ENCODE data around the gene KCNJ3.

The KCNJ3 gene

GRCh38 chr2:154771664-154772284 lies 73.3 kb downstream of the KCNJ3 start:
- H3K4me3 ChIP-seq (ENCODE audit: low read length in 2 of 2), result no peak overlapping the region
- H3K36me3 ChIP-seq (replicated peaks in 1 of 2; ENCODE audit: control insufficient read depth in 2 of 2, insufficient read depth in 2 of 2, low read length in 2 of 2), result no peaks in the 10 kb centered on the region
- H2BK120ac ChIP-seq (ENCODE audit: low read depth, low read length), result no peak overlapping the region
- no peak overlapping the region for H3K27ac ChIP-seq (replicated peaks; ENCODE audit: low read length)
- H3K18ac ChIP-seq (ENCODE audit: low read length), result no peak overlapping the region
- DNase-seq (ENCODE audit: low spot score), result no peak
- H2AFZ ChIP-seq (ENCODE audit: low read length), result no peak overlapping the region
- H3K4me1 ChIP-seq (ENCODE audit: control insufficient read depth in 2 of 2, insufficient read depth in 1 of 2, low read depth in 1 of 2, low read length in 2 of 2), result no peaks in the 10 kb centered on the region
- H2BK15ac ChIP-seq (ENCODE audit: low read length), result no peak overlapping the region
- no peak overlapping the region for H3K14ac ChIP-seq (ENCODE audit: low read length)
- no peak overlapping the region for H3K4ac ChIP-seq (ENCODE audit: low read length)
- no peak overlapping the region for H4K91ac ChIP-seq (ENCODE audit: low read depth, low read length, poor library complexity)
- H3K4me2 ChIP-seq (ENCODE audit: insufficient read depth, low read length, poor library complexity, severe bottlenecking), result no peak overlapping the region
- no peaks in the 10 kb centered on the region for H3K27me3 ChIP-seq (ENCODE audit: control insufficient read depth in 3 of 3, insufficient read depth in 3 of 3, low read depth in 1 of 3, low read length in 3 of 3)
- no peak overlapping the region for H2BK12ac ChIP-seq (ENCODE audit: low read length)
- H3K23ac ChIP-seq (ENCODE audit: low read depth, low read length, poor library complexity), result no peak overlapping the region
- H3K79me1 ChIP-seq (ENCODE audit: low read depth, low read length), result no peaks in the 10 kb centered on the region
- no CpG with 5 or more reads among the region's 4 CpGs for WGBS, 2 donors (ENCODE audit: extremely low coverage in 2 of 2, insufficient read length in 2 of 2, insufficient replicate concordance in 1 of 2)
- no peak overlapping the region for H2BK5ac ChIP-seq (ENCODE audit: low read length)
- no peaks in the 10 kb centered on the region for H3K9me3 ChIP-seq (replicated peaks in 1 of 2; ENCODE audit: control insufficient read depth in 2 of 2, insufficient read depth in 1 of 2, low read depth in 1 of 2, low read length in 2 of 2)
- H2AK5ac ChIP-seq (ENCODE audit: low read depth, low read length), result no peak overlapping the region
- H3K9ac ChIP-seq (ENCODE audit: low read depth, low read length, poor library complexity), result no peak overlapping the region
- H4K8ac ChIP-seq (ENCODE audit: low read depth, low read length), result no peak overlapping the region

DNA sequence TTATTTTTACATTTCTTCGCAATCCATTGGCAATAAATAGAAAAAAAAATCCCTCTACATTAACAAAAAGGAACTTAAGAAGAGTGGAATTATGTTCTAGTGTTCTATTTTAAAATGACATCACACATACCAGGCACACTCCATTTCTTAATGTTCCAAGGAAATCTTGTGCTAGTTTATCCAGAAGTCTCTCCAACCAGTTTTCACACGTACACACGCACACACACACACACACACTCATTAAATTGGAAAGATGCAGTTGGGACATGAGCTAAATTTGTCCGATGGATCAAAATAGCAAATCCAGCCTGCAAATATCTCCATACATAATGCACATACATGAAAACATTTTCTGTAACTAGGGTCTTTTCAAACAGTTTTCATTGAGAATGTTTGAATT lies 78.3 kb downstream of the KCNJ3 start:
- no peak overlapping the region for H2AK5ac ChIP-seq (ENCODE audit: low read depth, low read length)
- H2BK12ac ChIP-seq (ENCODE audit: low read length), result no peak overlapping the region
- no peak overlapping the region for H3K4me3 ChIP-seq (ENCODE audit: low read length in 2 of 2)
- H3K4me1 ChIP-seq (ENCODE audit: control insufficient read depth in 2 of 2, insufficient read depth in 1 of 2, low read depth in 1 of 2, low read length in 2 of 2), result no peaks in the 10 kb centered on the region
- no peak overlapping the region for H4K91ac ChIP-seq (ENCODE audit: low read depth, low read length, poor library complexity)
- H3K79me1 ChIP-seq (ENCODE audit: low read depth, low read length), result no peaks in the 10 kb centered on the region
- H2AFZ ChIP-seq (ENCODE audit: low read length), result no peak overlapping the region
- no peaks in the 10 kb centered on the region for H3K9me3 ChIP-seq (replicated peaks in 1 of 2; ENCODE audit: control insufficient read depth in 2 of 2, insufficient read depth in 1 of 2, low read depth in 1 of 2, low read length in 2 of 2)
- no peak overlapping the region for H3K14ac ChIP-seq (ENCODE audit: low read length)
- H2BK5ac ChIP-seq (ENCODE audit: low read length), result no peak overlapping the region
- H3K36me3 ChIP-seq (replicated peaks in 1 of 2; ENCODE audit: control insufficient read depth in 2 of 2, insufficient read depth in 2 of 2, low read length in 2 of 2), result no peaks in the 10 kb centered on the region
- H3K27me3 ChIP-seq (ENCODE audit: control insufficient read depth in 3 of 3, insufficient read depth in 3 of 3, low read depth in 1 of 3, low read length in 3 of 3), result no peaks in the 10 kb centered on the region
- no peak overlapping the region for H3K4ac ChIP-seq (ENCODE audit: low read length)
- WGBS, 2 donors (ENCODE audit: extremely low coverage in 2 of 2, insufficient read length in 2 of 2, insufficient replicate concordance in 1 of 2), result no CpG with 5 or more reads among the region's 4 CpGs
- H2BK15ac ChIP-seq (ENCODE audit: low read length), result no peak overlapping the region
- no peak overlapping the region for H3K23ac ChIP-seq (ENCODE audit: low read depth, low read length, poor library complexity)
- no peak overlapping the region for H4K8ac ChIP-seq (ENCODE audit: low read depth, low read length)
- H3K27ac ChIP-seq (replicated peaks; ENCODE audit: low read length), result no peak overlapping the region
- DNase-seq (ENCODE audit: low spot score), result no peak
- no peak overlapping the region for H3K9ac ChIP-seq (ENCODE audit: low read depth, low read length, poor library complexity)
- H2BK120ac ChIP-seq (ENCODE audit: low read depth, low read length), result no peak overlapping the region
- H3K4me2 ChIP-seq (ENCODE audit: insufficient read depth, low read length, poor library complexity, severe bottlenecking), result no peak overlapping the region
- no peak overlapping the region for H3K18ac ChIP-seq (ENCODE audit: low read length)

GRCh38 chr2:154794406-154794805 lies 95.9 kb downstream of the KCNJ3 start:
- H3K27me3 ChIP-seq (ENCODE audit: control insufficient read depth in 3 of 3, insufficient read depth in 3 of 3, low read depth in 1 of 3, low read length in 3 of 3), result no peaks in the 10 kb centered on the region
- H2AK5ac ChIP-seq (ENCODE audit: low read depth, low read length), result no peak overlapping the region
- no peak overlapping the region for H3K18ac ChIP-seq (ENCODE audit: low read length)
- no peak overlapping the region for H2BK5ac ChIP-seq (ENCODE audit: low read length)
- DNase-seq (ENCODE audit: low spot score), result no peak
- H3K4ac ChIP-seq (ENCODE audit: low read length), result no peak overlapping the region
- no peak overlapping the region for H3K9ac ChIP-seq (ENCODE audit: low read depth, low read length, poor library complexity)
- no peak overlapping the region for H4K91ac ChIP-seq (ENCODE audit: low read depth, low read length, poor library complexity)
- H2AFZ ChIP-seq (ENCODE audit: low read length), result no peak overlapping the region
- peaks cover 0 to 2% of the 10 kb centered on the region in 2 donors for H3K9me3 ChIP-seq (replicated peaks in 1 of 2; ENCODE audit: control insufficient read depth in 2 of 2, insufficient read depth in 1 of 2, low read depth in 1 of 2, low read length in 2 of 2)
- no peak overlapping the region for H4K8ac ChIP-seq (ENCODE audit: low read depth, low read length)
- no peak overlapping the region for H3K14ac ChIP-seq (ENCODE audit: low read length)
- peaks cover 0 to 2% of the 10 kb centered on the region in 2 donors for H3K4me1 ChIP-seq (ENCODE audit: control insufficient read depth in 2 of 2, insufficient read depth in 1 of 2, low read depth in 1 of 2, low read length in 2 of 2)
- WGBS, 2 donors (ENCODE audit: extremely low coverage in 2 of 2, insufficient read length in 2 of 2, insufficient replicate concordance in 1 of 2), result no CpG with 5 or more reads among the region's 1 CpG
- no peak overlapping the region for H3K4me2 ChIP-seq (ENCODE audit: insufficient read depth, low read length, poor library complexity, severe bottlenecking)
- H3K27ac ChIP-seq (replicated peaks; ENCODE audit: low read length), result no peak overlapping the region
- H3K36me3 ChIP-seq (replicated peaks in 1 of 2; ENCODE audit: control insufficient read depth in 2 of 2, insufficient read depth in 2 of 2, low read length in 2 of 2), result no peaks in the 10 kb centered on the region
- H3K79me1 ChIP-seq (ENCODE audit: low read depth, low read length), result no peaks in the 10 kb centered on the region
- no peak overlapping the region for H3K4me3 ChIP-seq (ENCODE audit: low read length in 2 of 2)
- no peak overlapping the region for H2BK15ac ChIP-seq (ENCODE audit: low read length)
- no peak overlapping the region for H3K23ac ChIP-seq (ENCODE audit: low read depth, low read length, poor library complexity)
- no peak overlapping the region for H2BK12ac ChIP-seq (ENCODE audit: low read length)
- no peak overlapping the region for H2BK120ac ChIP-seq (ENCODE audit: low read depth, low read length)

- Histone ChIP-seq H3K18ac (ENCODE audit: low read length) (no peak overlapping the region), H3K79me1 (ENCODE audit: low read depth, low read length) (no peaks in the 10 kb centered on the region), H2BK5ac (ENCODE audit: low read length) (no peak overlapping the region), H3K36me3 (replicated peaks in 1 of 2; ENCODE audit: control insufficient read depth in 2 of 2, insufficient read depth in 2 of 2, low read length in 2 of 2) (no peaks in the 10 kb centered on the region), H3K23ac (ENCODE audit: low read depth, low read length, poor library complexity) (no peak overlapping the region), H2BK120ac (ENCODE audit: low read depth, low read length) (no peak overlapping the region), H4K91ac (ENCODE audit: low read depth, low read length, poor library complexity) (no peak overlapping the region), H2AK5ac (ENCODE audit: low read depth, low read length) (no peak overlapping the region), H4K8ac (ENCODE audit: low read depth, low read length) (no peak overlapping the region), H3K27ac (replicated peaks; ENCODE audit: low read length) (no peak overlapping the region), H3K4me3 (ENCODE audit: low read length in 2 of 2) (no peak overlapping the region), H3K4me2 (ENCODE audit: insufficient read depth, low read length, poor library complexity, severe bottlenecking) (no peak overlapping the region), H2BK15ac (ENCODE audit: low read length) (no peak overlapping the region), H2AFZ (ENCODE audit: low read length) (no peak overlapping the region), H3K14ac (ENCODE audit: low read length) (no peak overlapping the region), H2BK12ac (ENCODE audit: low read length) (no peak overlapping the region), H3K4me1 (ENCODE audit: control insufficient read depth in 2 of 2, insufficient read depth in 1 of 2, low read depth in 1 of 2, low read length in 2 of 2) (peaks cover 0 to 2% of the 10 kb centered on the region in 2 donors), H3K9me3 (replicated peaks in 1 of 2; ENCODE audit: control insufficient read depth in 2 of 2, insufficient read depth in 1 of 2, low read depth in 1 of 2, low read length in 2 of 2) (peaks cover 0 to 2% of the 10 kb centered on the region in 2 donors), H3K9ac (ENCODE audit: low read depth, low read length, poor library complexity) (no peak overlapping the region), H3K4ac (ENCODE audit: low read length) (no peak overlapping the region), H3K27me3 (ENCODE audit: control insufficient read depth in 3 of 3, insufficient read depth in 3 of 3, low read depth in 1 of 3, low read length in 3 of 3) (no peaks in the 10 kb centered on the region)
- no CpG with 5 or more reads among the region's 3 CpGs for WGBS, 2 donors (ENCODE audit: extremely low coverage in 2 of 2, insufficient read length in 2 of 2, insufficient replicate concordance in 1 of 2)
- no peak for DNase-seq (ENCODE audit: low spot score)
Observed at GRCh38 chr2:154795651-154796050, 97.2 kb downstream of the KCNJ3 start.

Data from neuronal stem cell (in vitro differentiated cells).